Mesothelial cell of epicardium (in vitro differentiated cells): ENCODE results near the gene PNPLA7. TPM values are rescaled to one million over a fixed set of nuclear protein-coding genes. Genes with fewer than 3 reads are reported as not detected.

ENCODE experiments used
- DNase-seq, 2 experiments: peaks; one replicate each; pipeline ENCODE4 v3.0.0; 2021; ENCODE audit warnings: low spot score in 2 of 2; ENCODE audit not compliant: unreplicated experiment in 2 of 2
- H3K27ac Mint-ChIP-seq: 2 replicates; pipeline ENCODE4 v1.8.0; 2021; ENCODE audit warnings: mixed read lengths
- H3K27me3 Mint-ChIP-seq: 2 replicates; pipeline ENCODE4 v1.8.0; 2021; ENCODE audit warnings: low read depth, mixed read lengths
- H3K36me3 Mint-ChIP-seq: 2 replicates; pipeline ENCODE4 v1.8.0; 2021; ENCODE audit warnings: mixed read lengths
- H3K4me1 Mint-ChIP-seq: 2 replicates; pipeline ENCODE4 v1.8.0; 2021; ENCODE audit warnings: mixed read lengths
- H3K4me3 Mint-ChIP-seq: 2 replicates; pipeline ENCODE4 v1.8.0; 2021; ENCODE audit warnings: mild to moderate bottlenecking, moderate library complexity, mixed read lengths
- H3K9me3 Mint-ChIP-seq: 2 replicates; pipeline ENCODE4 v1.8.0; 2021; ENCODE audit warnings: mixed read lengths
- CTCF ChIP-seq: fragments of 200-600 bp; sonication (generic); IDR thresholded peaks from one replicate; pipeline ENCODE4 v1.5.0; 2021; ENCODE audit warnings: antibody characterized with exemption; ENCODE audit not compliant: unreplicated experiment
- total RNA-seq: library from RNA; stranded (reverse); gene quantifications from 3 replicates; pipeline ENCODE4 v1.2.1, GENCODE V29; 2021

The PNPLA7 gene
- total RNA-seq, 1 donor from 2014 or later, result 5.7 TPM

- peaks cover 12% of the 10 kb centered on the region for H3K9me3 Mint-ChIP-seq
- no peak overlapping the region for H3K4me3 Mint-ChIP-seq
- no peak for DNase-seq
- peaks cover 3% of the 10 kb centered on the region for H3K27me3 Mint-ChIP-seq
- H3K4me1 Mint-ChIP-seq, result peaks cover 10% of the 10 kb centered on the region
- no peak overlapping the region for H3K27ac Mint-ChIP-seq
- TF ChIP-seq CTCF, result no peak
- peaks cover 6% of the 10 kb centered on the region for H3K36me3 Mint-ChIP-seq
These were observed 71.0 kb downstream of the PNPLA7 start for GRCh38 chr9:137478962-137479861.

- H3K27ac Mint-ChIP-seq, result no peak overlapping the region
- H3K27me3 Mint-ChIP-seq, result peaks cover 3% of the 10 kb centered on the region
- peaks cover 16% of the 10 kb centered on the region for H3K9me3 Mint-ChIP-seq
- TF ChIP-seq CTCF, result no peak
- no peak overlapping the region for H3K4me3 Mint-ChIP-seq
- H3K36me3 Mint-ChIP-seq, result peaks cover 8% of the 10 kb centered on the region
- peaks cover 10% of the 10 kb centered on the region for H3K4me1 Mint-ChIP-seq
- no peak for DNase-seq
These were observed 71.6 kb downstream of the PNPLA7 start for GRCh38 chr9:137478613-137478961.

GRCh38 chr9:137477778-137478612 is 72.2 kb downstream of the PNPLA7 start:
- TF ChIP-seq CTCF, result no peak
- Mint-ChIP-seq H3K27me3 (peaks cover 3% of the 10 kb centered on the region), H3K36me3 (peaks cover 11% of the 10 kb centered on the region), H3K9me3 (peaks cover 22% of the 10 kb centered on the region), H3K4me3 (no peak overlapping the region), H3K4me1 (peaks cover 10% of the 10 kb centered on the region), H3K27ac (no peak overlapping the region)
- DNase-seq, result no peak

GRCh38 chr9:137476856-137477255 is 73.3 kb downstream of the PNPLA7 start:
- Mint-ChIP-seq H3K27ac (no peak overlapping the region), H3K9me3 (peaks cover 25% of the 10 kb centered on the region), H3K4me3 (no peak overlapping the region)

GRCh38 chr9:137475666-137476065 is 74.5 kb downstream of the PNPLA7 start:
- no peak for TF ChIP-seq CTCF
- Mint-ChIP-seq H3K27me3 (peaks cover 5% of the 10 kb centered on the region), H3K9me3 (peaks cover 25% of the 10 kb centered on the region), H3K4me3 (no peak overlapping the region), H3K36me3 (peaks cover 13% of the 10 kb centered on the region), H3K27ac (no peak overlapping the region), H3K4me1 (peaks cover 5% of the 10 kb centered on the region)
- DNase-seq, result no peak

More at GRCh38 chr9:137476856-137477255, 73.3 kb downstream of the PNPLA7 start:
- Mint-ChIP-seq H3K27me3 (peaks cover 5% of the 10 kb centered on the region), H3K36me3 (peaks cover 13% of the 10 kb centered on the region), H3K4me1 (peaks cover 5% of the 10 kb centered on the region)
- no peak for TF ChIP-seq CTCF
- no peak for DNase-seq
